ENCODE results near the gene RELL1. TPM values are rescaled to one million over a fixed set of nuclear protein-coding genes. Genes with fewer than 3 reads are reported as not detected.

The RELL1 gene
- total RNA-seq, 1 experiment from 2014 or later, result 45.3 TPM

GRCh38 chr4:37693450-37694190 is 7.4 kb upstream of the RELL1 start:
- TF ChIP-seq CTCF (IDR thresholded peaks at IDR 0.05; ENCODE audit: insufficient read depth in 1 of 2, low read depth in 1 of 2, low read length in 1 of 2, severe bottlenecking in 1 of 2, unreplicated experiment in 1 of 2), result no peak
- Histone ChIP-seq H3K36me3 (ENCODE audit: control insufficient read depth, insufficient read depth, low read length) (no peaks in the 10 kb centered on the region), H3K27me3 (replicated peaks; ENCODE audit: control insufficient read depth, insufficient read depth, low read length) (no peaks in the 10 kb centered on the region), H3K4me3 (ENCODE audit: low read depth, low read length) (no peak overlapping the region), H3K9me3 (no peaks in the 10 kb centered on the region), H3K4me1 (no peaks in the 10 kb centered on the region)
- BruUV-seq (replicated peaks), result no TSS peak
- H3K9me3 Mint-ChIP-seq (ENCODE audit: unreplicated experiment), result peaks cover 11% of the 10 kb centered on the region
- H3K27me3 Mint-ChIP-seq (ENCODE audit: insufficient read depth, unreplicated experiment), result no peaks in the 10 kb centered on the region
- no peak for DNase-seq
- H3K27ac Mint-ChIP-seq (ENCODE audit: unreplicated experiment), result no peak overlapping the region
- H3K36me3 Mint-ChIP-seq (ENCODE audit: insufficient read depth, unreplicated experiment), result no peaks in the 10 kb centered on the region
- CTCF ChIA-PET, result no interaction called here
- peaks cover 7% of the 10 kb centered on the region for H3K4me1 Mint-ChIP-seq (ENCODE audit: low read depth, unreplicated experiment)
- POLR2A ChIA-PET, result no interaction called here
- no peak overlapping the region for H3K4me3 Mint-ChIP-seq (ENCODE audit: unreplicated experiment)
- intact Hi-C loops (cut with micrococcal nuclease; ENCODE audit: unreplicated experiment), result no loop called here

- Histone ChIP-seq H3K9me3 (no peaks in the 10 kb centered on the region), H3K36me3 (ENCODE audit: control insufficient read depth, insufficient read depth, low read length) (no peaks in the 10 kb centered on the region), H3K27me3 (replicated peaks; ENCODE audit: control insufficient read depth, insufficient read depth, low read length) (no peaks in the 10 kb centered on the region), H3K4me1 (no peaks in the 10 kb centered on the region), H3K4me3 (ENCODE audit: low read depth, low read length) (no peak overlapping the region)
- BruUV-seq (replicated peaks), result no TSS peak
- no peak for TF ChIP-seq CTCF (IDR thresholded peaks at IDR 0.05; ENCODE audit: insufficient read depth in 1 of 2, low read depth in 1 of 2, low read length in 1 of 2, severe bottlenecking in 1 of 2, unreplicated experiment in 1 of 2)
- H3K9me3 Mint-ChIP-seq (ENCODE audit: unreplicated experiment), result peaks cover 11% of the 10 kb centered on the region
- intact Hi-C loops (cut with micrococcal nuclease; ENCODE audit: unreplicated experiment), result no loop called here
- no peaks in the 10 kb centered on the region for H3K27me3 Mint-ChIP-seq (ENCODE audit: insufficient read depth, unreplicated experiment)
- CTCF ChIA-PET, result no interaction called here
- no peaks in the 10 kb centered on the region for H3K36me3 Mint-ChIP-seq (ENCODE audit: insufficient read depth, unreplicated experiment)
- no peak overlapping the region for H3K27ac Mint-ChIP-seq (ENCODE audit: unreplicated experiment)
- H3K4me3 Mint-ChIP-seq (ENCODE audit: unreplicated experiment), result no peak overlapping the region
- DNase-seq, result no peak
- POLR2A ChIA-PET, result no interaction called here
- peaks cover 7% of the 10 kb centered on the region for H3K4me1 Mint-ChIP-seq (ENCODE audit: low read depth, unreplicated experiment)
These were observed 6.9 kb upstream of the RELL1 start for GRCh38 chr4:37693030-37693429.

GRCh38 chr4:37690976-37691375 is 4.8 kb upstream of the RELL1 start:
- no peaks in the 10 kb centered on the region for H3K9me3 ChIP-seq
- no TSS peak for BruUV-seq (replicated peaks)

More at GRCh38 chr4:37690976-37691375, 4.8 kb upstream of the RELL1 start:
- peaks cover 10% of the 10 kb centered on the region for H3K36me3 Mint-ChIP-seq (ENCODE audit: insufficient read depth, unreplicated experiment)
- no peak overlapping the region for H3K4me3 Mint-ChIP-seq (ENCODE audit: unreplicated experiment)
- POLR2A ChIA-PET, result interaction anchor here (0.6 kb wide), 1 partner anchor 22 kb away, joined by 5 read pairs; no protein-coding TSS in a partner anchor
- Histone ChIP-seq H3K4me3 (ENCODE audit: low read depth, low read length) (no peak overlapping the region), H3K4me1 (0 out of 2 replicates have a peak, but pooled peaks cover 3% of the 10 kb centered on the region), H3K36me3 (ENCODE audit: control insufficient read depth, insufficient read depth, low read length) (no peaks in the 10 kb centered on the region), H3K27me3 (replicated peaks; ENCODE audit: control insufficient read depth, insufficient read depth, low read length) (no peaks in the 10 kb centered on the region)
- H3K27ac Mint-ChIP-seq (ENCODE audit: unreplicated experiment), result no peak overlapping the region
- CTCF ChIA-PET, result no interaction called here
- H3K27me3 Mint-ChIP-seq (ENCODE audit: insufficient read depth, unreplicated experiment), result no peaks in the 10 kb centered on the region
- no peak for DNase-seq
- TF ChIP-seq CTCF (IDR thresholded peaks at IDR 0.05; ENCODE audit: insufficient read depth in 1 of 2, low read depth in 1 of 2, low read length in 1 of 2, severe bottlenecking in 1 of 2, unreplicated experiment in 1 of 2), result no peak
- H3K9me3 Mint-ChIP-seq (ENCODE audit: unreplicated experiment), result peaks cover 11% of the 10 kb centered on the region
- intact Hi-C loops (cut with micrococcal nuclease; ENCODE audit: unreplicated experiment), result no loop called here
- H3K4me1 Mint-ChIP-seq (ENCODE audit: low read depth, unreplicated experiment), result peaks cover 6% of the 10 kb centered on the region

All from Caco-2 (cell line).